ENCODE results near the gene EPN1.
"Not testable (repeated sequence)": the region's sequence is repeated elsewhere in the genome, so short reads cannot be mapped to it uniquely, and the experiment has no call there.

Gene EPN1

DNA sequence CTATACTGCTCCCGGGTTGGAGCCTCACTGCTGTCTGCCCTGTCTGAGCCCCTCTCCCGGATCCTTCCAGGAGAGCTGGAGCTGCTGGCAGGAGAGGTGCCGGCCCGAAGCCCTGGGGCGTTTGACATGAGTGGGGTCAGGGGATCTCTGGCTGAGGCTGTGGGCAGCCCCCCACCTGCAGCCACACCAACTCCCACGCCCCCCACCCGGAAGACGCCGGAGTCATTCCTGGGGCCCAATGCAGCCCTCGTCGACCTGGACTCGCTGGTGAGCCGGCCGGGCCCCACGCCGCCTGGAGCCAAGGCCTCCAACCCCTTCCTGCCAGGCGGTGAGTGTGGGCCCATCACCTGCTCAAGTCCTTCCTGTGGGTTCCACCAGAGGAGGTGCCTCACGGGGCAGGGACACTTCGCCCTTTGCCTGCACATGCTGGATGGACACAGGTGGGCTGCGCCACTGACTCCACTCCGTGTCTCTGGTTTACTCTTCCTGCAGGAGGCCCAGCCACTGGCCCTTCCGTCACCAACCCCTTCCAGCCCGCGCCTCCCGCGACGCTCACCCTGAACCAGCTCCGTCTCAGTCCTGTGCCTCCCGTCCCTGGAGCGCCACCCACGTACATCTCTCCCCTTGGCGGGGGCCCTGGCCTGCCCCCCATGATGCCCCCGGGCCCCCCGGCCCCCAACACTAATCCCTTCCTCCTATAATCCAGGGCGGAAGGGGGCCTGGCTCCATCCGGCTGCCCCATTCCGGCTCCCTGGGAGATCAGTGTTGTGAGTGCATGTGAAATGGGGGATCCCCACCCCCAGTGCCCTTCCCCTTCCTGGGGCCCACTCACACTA lies 19.8 kb downstream of the EPN1 start:
- no peak for DNase-seq

DNA sequence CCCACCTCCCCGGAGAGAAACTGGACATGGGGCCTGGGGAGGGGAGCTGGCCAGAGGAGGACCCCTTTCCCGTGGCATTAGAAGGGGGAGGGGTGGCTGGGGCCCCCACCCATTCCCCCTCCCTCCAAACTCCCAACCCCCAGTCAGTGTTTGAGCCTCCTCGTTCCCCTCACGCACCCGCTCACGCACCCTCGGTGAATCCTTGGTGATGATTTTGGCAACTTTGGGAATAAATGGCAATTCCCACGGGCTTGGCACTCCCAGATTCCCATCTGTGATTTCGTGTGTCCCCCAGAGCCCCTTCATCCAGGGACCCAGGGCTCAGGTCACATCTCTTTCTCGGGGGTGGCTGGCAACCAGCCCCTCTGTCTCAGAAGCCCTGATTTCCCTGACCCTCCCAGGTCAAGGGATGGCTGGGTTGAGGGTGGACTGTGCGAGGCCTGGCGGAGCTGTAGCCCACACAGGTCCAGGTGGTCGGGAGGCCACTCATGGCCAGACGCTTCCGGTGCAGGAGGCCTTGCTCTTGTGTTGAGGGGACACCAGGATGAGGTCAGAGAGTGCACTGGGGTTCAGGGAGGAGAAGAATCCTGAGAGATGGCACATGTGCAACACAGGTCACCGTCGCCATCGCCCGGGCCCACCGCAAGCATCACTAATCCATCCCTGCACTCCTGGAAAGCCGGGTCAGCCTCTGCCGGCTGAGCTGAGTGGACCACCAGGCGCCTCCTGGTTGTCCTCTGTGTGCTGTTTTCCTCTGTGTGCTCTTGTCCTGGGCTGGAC lies 20.7 kb downstream of the EPN1 start:
- no peak for DNase-seq

DNA sequence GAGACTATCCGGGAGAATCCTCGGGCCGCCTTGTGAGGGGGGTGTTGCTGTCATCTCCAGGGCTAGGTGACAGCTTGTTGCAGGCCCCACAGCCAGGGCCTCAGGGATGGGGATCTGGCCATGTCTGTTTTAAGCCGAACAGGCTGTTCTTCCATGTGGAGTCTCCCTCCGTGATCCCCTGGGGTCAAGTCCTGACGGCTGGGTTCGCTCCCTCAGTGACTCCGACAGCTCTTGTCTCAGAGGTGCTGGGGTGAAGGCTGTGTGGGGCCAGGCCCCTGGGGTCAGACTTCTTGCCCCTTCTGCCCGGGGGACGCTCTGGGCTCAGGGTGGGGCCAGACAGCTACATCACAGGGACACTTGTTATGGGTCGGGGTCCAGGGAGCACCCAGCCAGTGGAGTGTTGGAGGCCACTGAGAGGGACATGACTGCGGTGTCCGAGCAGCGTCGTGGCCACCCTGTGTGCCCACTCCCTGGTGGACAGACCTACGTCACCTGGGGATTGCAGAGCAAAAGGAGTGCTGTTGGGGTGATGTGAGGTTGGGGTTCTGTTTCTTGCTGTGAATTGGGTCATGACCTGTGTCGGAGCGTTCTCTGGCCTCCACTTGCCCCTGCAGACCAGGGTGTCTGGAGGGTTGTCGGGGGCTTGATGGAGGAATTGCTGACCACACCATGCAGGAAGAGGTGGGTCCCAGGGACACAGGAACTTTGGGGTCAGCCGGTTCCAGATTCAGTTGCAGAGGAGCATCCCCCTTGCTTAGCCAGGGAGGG lies 21.5 kb downstream of the EPN1 start:
- DNase-seq, result no peak

DNA sequence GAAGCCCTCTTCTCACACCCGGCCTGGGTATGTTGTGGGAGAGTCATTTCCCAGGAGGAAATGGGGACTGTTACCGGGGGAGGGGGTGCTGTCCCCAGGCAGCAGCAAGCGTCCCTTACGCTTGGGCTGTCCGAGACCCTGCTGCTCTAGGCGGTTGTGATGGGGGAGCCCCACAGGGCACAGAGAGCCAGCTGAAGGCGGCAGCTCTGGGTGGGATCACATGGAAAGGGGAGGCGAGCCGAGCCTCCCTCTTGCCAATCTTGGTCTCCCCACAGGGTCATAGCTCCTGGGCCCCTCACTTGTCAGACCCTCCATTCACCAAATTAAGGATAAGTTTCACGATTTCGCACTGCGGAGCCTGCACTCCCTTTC lies 22.0 kb downstream of the EPN1 start:
- DNase-seq, result no peak

DNA sequence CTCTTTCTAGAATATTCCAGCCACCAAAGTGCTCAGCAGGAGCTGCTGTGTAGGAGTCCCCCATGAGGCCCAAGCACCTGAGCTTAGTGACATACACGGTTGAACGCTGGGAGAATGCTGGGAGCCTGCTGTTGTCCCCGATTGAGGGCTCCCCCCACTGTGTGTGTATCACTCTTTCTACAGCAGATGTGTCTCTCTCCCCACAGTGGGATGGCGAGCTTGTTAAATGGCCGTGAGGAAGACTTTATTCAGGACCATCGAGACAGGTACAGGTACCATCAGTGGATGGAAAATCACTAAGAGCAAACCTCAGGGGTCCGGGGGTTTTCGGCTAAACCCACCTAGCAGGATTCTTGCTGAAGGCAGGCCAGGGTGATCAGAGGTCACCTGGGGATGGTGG lies 22.7 kb downstream of the EPN1 start:
- DNase-seq, result no peak

DNA sequence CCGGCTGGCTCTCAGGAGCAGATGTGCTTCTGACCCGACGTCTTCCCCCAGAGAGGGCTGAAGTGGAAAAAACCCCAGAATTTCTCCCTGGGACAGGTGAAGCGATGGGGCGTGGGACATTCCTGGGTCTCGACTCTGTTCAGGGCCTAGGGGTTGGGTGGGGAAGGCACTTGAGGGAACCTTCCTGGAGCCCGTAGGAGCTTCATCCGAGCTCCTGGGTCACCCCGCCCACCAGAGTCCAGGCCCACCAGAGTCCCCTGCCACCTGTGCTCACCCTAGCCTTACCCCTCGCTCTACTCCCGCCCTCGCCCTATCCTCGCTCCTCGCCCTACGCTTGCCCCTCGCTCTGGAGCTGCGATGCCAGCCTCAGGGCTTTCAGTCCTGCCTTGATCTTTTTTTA lies 23.2 kb downstream of the EPN1 start:
- no peak for DNase-seq

DNA sequence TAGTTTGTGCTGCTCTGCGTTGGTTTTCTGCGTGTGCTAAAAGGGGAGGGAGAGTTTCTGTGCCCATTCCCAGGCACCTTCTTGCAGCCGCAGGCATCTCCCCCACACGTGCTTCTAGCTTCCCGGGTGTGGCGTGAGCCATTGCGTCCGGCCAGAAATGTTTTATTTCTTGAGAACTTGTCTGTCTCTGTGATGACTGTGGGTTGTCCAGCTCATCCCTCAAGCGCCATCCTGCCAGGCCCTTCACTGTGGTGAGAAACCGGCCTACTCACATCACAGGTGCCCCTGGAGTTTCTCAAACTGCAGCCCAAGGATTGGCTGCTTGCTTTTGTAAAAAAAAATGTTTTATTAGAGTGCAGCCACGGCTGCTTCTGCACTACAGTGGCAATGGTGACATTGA lies 24.2 kb downstream of the EPN1 start:
- DNase-seq, result no peak

DNA sequence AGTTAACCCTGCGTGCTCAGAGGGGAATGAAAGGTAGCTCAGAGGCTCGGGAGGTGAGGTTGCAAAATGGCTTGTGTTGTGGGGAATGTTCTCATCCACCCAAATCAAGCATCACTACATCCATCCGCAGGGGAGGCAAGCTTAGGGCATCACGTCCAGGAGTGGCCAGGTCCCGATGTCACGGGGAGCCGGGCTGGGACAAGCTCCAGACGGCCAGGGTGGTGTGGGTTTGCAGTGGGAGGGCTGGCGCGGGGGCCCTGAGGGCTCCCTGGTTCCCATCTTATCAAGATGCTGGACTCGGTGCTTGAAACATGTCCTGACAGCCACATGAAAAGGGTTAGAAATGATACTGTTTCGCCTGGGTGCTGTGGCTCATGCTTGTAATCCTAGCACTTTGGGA lies 25.8 kb downstream of the EPN1 start:
- DNase-seq, result no peak

DNA sequence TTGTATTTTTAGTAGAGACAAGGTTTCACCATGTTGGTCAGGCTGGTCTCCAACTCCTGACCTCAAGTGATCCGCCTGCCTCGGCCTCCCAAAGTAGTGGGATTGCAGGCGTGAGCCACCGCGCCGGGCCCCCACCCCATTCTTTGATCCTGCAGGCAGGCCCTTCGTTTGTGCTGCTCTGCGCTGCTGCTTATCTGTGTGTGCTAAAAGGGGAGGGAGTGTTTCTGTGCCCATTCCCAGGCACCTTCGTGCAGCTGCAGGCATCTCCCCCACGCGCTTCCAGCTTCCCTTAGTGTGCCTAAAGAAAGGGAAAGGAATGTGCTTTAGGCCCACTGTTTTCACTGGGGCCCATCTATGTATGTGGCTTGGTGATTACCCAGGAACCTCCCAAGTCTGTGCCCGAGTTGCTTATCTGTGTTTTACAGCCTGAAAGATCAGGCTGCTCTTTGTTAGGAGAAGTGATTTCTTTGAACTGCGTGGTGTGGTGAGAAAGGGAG lies 27.2 kb downstream of the EPN1 start:
- no peak for DNase-seq

DNA sequence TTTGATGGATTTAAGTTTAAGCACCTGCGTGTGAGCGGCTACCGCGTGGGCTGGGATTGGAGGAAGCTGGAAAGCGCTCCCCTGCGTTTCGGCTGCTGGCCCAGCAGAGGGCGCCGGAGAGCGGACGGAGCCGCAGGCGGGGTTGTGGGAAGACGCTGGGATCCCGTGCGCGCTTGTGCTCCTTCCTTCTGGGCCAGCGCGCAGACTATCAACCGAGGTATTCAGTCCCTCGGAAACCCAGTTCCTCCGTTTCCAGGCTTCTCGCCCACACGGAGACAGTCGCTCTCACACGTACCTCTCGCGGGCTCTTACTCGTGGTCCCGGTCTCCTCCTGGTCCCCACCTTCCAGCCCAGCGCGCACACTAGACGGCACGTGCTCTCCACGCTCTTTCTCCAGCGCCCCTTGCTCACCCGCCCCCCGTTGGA lies 28.8 kb downstream of the EPN1 start:
- no peak for DNase-seq

DNA sequence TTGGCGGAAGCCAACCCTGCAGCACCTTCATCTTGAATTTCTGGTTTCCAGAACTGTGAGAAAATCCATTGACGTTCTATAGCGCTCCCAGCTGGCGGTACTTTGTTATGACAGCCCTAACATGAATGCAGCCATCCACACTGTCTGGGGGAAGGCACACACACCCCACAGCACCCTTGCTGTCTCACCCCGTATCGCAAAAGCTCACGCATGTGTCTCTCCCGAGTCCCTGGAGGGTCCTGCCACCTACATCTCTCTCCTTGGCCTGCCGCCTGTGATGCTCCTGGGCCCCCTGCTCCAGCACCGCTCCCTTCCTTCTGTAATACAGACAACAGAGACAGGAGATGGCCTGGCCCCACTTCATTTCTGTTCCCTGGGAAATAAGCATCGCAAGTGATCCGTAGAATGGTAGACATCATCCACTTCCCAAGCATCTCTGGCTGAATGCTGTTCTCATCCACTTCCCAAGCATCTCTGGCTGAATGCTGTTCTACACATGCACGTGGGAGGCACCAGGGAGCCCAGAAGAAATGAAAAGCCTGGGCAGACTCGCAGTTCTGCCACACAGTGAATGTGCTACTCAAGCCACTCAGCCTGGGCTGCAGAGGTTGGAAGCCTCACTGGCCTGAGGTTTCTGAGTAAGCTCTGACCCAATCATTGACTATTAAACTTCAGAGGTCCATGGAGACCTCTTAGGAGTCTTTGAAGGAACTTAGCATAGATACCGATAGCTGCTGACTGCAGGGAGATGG lies 29.6 kb downstream of the EPN1 start:
- DNase-seq, result no peak

DNA sequence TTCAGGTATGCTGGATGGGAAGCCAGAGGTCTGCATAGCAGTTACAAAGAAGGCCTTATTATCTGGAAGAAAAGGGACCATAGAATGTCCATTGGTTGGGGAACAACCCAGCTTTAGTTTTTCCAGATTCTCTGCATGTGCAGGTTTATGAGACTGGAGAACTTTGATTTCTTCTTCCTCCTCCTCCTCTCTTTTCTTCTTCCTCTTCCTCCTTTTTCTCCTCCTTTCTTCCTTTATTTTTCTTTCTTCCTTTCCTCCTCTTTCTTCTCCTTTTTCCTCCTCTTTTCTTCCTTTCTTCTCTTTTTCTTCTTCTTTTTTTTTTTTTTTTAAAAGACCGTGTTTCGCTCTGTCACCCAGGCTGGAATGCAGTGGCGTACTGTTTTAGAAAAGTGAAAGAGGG lies 30.9 kb downstream of the EPN1 start:
- DNase-seq, result no peak

DNA sequence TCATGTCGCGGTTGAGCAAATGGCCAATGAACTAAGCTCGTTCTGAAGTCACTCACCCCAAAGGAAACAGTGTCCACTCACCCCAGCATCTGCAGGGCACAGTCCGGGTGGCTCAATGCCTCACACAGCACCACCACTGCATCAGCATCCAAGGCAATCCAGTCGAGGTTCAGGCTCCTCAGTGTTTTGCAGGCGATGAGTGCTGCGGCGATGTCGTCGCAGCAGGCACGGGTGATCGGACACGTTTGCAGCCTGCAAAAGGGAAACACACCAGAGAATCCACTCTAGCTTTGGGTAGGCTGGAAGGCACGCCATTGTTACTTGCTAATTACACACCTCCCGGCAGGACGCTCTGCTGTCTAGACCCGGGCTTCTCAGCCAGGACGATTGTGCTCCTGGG lies 36.7 kb downstream of the EPN1 start:
- no peak for DNase-seq

DNA sequence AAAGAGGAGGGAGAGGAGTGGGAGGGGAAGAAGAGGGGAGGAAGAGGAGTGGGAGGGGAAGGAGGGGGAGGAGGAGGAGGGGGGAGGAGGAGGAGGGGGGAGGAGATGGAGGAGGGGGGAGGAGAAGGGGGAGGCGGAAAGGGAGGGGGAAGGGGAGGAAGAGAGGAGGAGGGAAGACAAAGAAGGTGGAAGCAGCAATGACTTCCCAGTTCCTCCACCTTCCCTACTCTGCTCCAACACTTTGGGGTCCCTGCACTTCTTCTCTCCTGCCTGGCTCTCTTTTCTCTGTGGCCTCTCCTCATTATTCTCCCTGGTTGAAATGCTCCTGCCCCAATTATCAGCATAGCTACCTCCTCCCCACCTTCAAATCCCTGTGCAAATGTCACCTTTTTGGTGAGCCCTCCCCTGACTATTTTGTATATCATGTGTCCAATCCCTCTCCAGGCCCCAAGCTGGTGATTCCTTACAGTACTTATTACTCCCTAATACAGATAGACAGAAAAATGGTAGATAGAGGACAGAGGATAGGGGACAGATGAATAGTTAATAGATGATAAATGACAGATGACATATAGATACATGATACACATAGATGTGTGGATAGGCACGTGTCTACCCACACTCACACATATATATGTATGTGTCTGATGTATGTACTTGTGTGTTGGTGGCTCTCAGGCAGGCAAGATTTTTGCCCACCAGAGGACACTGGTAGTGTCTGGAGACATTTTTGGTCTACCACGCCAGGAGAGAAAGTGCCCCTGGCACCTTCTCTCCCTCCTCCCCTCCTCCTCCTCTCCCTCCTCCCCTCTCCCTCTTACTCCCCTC lies 38.0 kb downstream of the EPN1 start:
- no peak for DNase-seq

DNA sequence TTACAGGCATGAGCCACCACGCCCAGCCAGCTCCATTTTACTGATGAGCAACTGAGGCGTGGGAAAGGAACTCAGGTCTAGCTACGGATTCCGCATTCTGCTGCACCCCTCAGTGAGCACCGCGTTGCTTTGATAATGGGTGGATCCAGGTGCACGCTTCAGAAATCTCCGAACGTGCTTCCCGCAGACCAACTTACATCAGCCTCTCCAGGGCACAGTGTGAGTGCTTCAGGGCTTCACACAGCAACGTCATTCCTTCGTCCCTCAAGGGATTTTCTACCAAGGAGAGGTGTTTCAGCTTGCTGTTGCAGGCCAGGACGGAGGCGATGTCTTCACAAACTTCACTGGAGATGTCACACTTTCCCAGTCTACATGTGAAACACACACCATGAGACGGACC lies 41.5 kb downstream of the EPN1 start:
- no peak for DNase-seq

DNA sequence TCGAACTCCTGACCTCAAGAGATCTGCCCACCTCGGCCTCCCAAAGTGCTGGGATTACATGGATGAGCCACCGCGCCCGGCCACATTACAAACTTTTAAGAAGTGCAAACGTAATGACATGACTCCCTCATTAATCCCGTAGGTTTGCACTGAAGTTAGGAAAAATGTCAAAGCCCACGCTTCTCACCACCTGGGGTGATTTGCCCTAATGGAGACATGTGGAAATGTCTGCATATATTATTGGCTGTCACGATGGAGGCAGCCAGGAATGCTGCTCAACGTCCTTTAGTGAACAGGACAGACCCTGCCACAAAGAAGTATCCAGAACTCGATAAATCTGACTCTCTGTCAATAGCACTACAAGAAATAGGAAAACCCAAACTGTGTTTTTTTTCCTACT lies 42.2 kb downstream of the EPN1 start:
- DNase-seq, result no peak

DNA sequence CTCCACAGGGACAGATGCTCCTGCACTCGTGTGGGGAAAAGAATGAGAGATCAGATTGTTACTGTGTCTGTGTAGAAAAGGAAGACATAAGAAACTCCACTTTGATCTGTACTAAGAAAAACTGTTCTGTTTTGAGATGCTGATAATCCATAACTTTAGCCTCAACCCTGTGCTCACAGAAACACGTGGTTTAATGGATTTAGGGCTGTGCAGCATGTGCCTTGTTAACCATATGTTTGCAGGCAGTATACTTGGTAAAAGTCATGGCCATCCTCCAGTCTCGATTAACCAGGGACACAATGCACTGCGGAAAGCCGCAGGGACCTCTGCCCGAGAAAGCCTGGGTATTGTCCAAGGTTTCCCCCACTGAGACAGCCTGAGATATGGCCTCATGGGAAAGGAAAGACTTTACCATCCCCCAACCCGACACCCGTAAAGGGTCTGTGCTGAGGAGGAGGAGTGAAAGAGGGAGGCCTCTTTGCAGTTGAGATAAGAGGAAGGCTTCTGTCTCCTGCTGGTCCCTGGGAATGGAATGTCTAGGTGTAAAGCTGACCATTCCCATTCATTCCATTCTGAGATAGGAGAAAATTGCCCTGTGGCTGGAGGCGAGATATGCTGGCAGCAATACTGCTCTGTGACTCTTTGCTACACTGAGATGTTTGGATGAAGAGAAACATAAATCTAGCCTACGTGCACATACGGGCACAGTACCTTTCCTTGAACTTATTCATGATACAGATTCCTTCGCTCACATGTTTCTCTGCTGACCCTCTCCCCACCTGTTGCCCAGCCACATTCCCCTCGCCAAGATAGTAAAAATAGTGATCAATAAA lies 43.1 kb downstream of the EPN1 start:
- not testable (repeated sequence) for DNase-seq

DNA sequence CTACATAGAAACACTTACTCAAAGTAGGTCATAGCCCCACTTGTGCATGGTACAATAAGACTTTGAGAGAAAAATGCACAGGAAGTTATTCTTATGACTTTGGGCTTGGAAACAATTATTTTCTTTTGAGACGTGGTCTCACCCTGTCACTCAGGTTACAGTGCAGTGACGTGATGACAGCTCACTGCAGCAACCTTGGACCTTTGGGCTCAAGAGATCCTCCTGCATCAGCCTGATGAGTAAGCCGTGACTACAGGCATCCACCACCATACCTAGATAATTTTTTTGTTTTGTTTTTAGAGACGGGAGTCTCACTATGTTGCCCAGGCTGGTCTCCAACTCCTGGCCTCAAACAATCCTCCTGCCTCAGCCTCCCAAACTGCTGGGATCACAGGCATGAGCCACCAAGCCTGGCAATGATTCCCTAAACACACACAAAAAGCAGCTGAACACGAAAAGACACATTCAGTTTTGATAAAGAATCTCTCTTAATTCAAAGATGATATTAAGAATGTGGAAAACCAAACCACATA lies 45.3 kb downstream of the EPN1 start:
- no peak for DNase-seq

DNA sequence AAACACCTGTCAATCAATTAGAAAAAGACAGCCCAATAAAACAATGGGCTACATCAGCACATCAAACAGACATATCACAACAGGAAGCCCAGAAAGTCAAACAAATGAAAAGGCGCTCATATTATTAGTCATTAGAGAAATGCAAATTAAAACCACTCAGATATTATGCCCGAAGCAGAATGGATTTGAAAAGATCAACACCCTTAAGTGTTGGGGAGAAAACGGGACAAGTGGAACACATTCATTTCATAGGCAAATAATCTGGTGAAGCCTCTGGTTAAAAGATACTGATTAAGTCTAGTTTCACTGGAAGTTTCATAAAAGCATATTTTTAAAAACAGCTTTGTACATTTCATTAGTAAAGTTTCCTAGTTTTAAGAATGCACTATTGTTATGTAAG lies 45.8 kb downstream of the EPN1 start:
- no peak for DNase-seq

DNA sequence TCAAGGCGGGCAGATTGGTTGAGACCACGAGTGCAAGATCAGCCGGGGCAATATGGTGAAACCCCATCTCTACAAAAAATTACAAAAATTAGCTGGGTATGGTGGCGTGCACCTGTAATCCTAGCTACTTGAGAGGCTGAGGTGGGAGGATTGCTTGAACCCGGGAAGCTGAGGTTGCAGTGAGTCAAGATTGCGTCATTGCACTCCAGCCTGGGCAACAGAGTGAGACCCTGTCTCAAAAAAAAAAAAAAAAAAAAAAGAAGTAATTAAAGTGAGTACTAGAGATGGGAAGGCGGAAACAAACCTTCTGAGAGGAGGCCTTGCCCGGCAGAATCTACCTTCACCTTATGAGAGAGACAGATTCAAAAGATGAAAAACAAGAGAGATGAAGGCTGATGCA lies 48.5 kb downstream of the EPN1 start:
- DNase-seq, result no peak

DNA sequence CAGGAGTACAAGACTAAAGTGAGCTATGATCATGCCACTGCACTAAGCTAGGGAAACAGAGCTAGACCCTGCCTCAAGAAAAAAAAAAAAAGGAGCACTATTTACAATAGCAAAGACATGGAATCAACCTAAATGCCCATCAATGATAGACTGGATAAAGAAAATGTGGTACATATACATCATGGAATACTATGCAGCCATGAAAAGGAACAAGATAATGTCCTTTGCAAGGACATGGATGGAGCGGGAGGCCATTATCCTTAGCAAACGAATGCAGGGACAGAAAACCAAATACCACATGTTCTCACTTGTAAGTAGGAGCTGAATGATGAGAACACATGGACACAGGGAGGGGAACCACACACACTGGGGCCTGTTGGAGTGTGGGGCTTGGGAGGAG lies 55.4 kb downstream of the EPN1 start:
- not testable (repeated sequence) for DNase-seq
